Middle frontal gyrus (tissue), 1 donor: ENCODE results near the gene PRKACA.
A peak's percentile ranks its signal among the peaks of the same experiment; 100 is the strongest.
"Not testable (repeated sequence)": the region's sequence is repeated elsewhere in the genome, so short reads cannot be mapped to it uniquely, and the experiment has no call there.

Source experiments
- DNase-seq: peaks from one replicate; pipeline ENCODE4 v3.0.0-alpha.2; 2015; ENCODE audit warnings: low spot score; ENCODE audit errors: extremely low spot score

Gene PRKACA

DNA sequence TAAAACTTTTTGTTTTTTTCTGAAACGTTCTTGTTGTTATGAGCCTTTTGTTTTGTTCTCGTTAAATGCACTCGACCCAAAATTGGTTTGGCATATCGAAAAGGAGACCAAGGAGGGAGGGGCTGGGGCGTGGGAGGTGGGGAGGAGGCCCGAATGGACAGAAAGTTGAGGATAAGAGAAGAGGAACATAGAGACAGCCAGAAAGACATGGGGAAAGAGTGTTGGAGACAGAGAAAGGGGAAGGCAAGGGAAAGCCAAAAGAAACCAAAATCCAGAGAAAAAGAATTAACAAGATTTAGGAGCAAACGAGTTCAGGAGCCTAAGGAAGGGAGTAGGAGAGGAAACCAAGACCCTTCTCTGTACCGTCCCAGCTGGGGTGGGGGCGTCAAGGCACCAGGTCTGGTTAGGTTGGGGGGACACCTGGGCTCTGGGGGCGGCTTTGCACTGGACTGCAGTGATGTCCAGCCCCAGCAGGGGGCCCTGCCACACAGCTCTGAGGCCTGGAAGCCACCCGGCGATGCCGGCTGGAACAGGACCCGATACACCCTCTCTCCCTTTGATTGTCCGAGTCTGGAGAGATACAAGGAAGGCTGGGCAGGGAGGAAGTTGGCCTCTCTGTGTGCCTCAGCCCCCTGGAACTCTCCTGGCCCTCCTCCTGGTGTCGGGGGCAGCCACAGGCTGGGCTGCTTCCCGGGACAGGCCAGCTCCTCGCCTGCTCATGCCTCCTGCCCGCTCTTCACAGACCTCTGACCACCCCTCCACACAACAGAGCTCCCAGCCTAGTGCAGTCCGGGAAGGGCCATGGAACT is 30.4 kb upstream of the PRKACA start:
- peak; percentile 28 for DNase-seq

- peak; percentile 50 for DNase-seq
These were observed 29.2 kb upstream of the PRKACA start for GRCh38 chr19:14146789-14147216.

- DNase-seq, result not testable (repeated sequence)
These were observed 28.6 kb upstream of the PRKACA start for GRCh38 chr19:14146169-14146568.

DNA sequence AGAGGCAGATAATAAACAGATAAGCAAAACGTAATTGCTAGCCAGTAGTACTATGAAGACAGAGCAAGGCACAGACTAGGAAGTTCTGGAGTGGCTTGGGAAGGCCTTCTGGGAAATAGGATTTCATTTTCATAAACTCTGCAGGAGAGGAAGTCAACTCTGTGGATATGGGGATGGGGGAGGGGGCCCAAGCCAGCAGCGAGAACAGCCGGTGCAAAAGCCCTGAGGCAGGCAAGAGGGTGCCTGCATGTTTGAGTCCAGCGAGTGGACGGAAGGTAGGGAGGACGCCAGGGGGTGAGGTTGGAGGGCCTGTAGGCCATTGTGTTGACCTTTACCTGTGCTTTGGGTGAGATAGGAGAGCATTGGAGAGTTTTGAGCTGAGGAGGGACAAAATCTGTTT is 27.8 kb upstream of the PRKACA start:
- no peak for DNase-seq

- no peak for DNase-seq
These were observed 25.0 kb upstream of the PRKACA start for GRCh38 chr19:14142262-14143190.

GRCh38 chr19:14141041-14141440 is 23.5 kb upstream of the PRKACA start:
- DNase-seq, result no peak

DNA sequence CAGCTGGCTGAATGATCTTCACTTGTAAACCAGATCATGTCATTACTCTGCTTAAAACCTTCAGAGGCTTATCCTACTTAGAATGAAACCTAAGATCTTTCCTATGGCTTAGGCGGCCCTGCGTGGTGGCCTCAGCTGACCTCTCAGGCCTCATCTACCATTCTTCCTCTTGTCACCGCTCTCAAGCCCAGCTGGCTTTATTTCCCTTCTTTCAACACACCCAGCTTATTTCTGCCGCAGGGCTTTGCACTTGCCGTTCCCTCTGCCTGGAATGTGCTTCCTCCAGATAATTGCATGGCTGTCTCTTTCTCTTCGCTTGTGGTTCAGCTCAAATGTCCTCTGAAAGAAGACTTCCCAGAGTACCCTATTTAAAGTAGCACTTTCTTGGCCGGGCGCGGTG is 22.4 kb upstream of the PRKACA start:
- DNase-seq, result no peak

GRCh38 chr19:14138576-14139265 is 21.2 kb upstream of the PRKACA start:
- no peak for DNase-seq

GRCh38 chr19:14136509-14137281 is 19.1 kb upstream of the PRKACA start, which contains the start of gene ASF1B:
TSS of gene ASF1B (minus strand) at chr19:14136589. CDS start at chr19:14136456, 133 bp downstream.
- peak; percentile 100 for DNase-seq

DNA sequence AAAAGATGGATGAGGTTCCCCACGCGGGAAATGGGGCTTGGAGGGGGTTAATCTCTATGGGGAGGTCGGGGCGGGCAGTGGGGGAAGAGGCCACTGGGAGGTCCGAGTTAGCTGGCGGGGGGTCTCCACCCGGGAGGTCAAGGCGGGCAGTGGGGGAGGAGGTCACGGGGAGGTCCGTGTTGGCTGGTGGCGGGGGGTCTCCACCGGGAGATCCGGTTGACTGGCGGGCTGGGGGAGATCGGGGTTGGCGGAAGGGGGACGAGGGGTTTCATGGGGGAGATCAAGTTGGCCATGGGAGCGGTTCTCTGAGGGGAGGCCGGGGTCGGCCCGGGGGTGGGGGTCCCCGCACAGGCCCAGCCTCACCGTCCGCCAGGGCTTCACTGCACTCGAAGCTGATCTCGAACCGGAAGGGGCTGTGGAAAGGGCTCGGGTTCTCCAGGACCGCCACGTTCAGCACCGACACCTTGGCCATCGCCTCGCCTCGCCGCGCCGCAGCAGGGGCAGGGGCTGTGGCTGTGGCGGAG is 18.5 kb upstream of the PRKACA start:
- no peak for DNase-seq

- no peak for DNase-seq
These were observed 17.8 kb upstream of the PRKACA start for GRCh38 chr19:14135355-14135754.

- no peak for DNase-seq
These were observed 10.5 kb upstream of the PRKACA start for GRCh38 chr19:14127929-14128509.

GRCh38 chr19:14127176-14127575 is 9.6 kb upstream of the PRKACA start:
- DNase-seq, result no peak

DNA sequence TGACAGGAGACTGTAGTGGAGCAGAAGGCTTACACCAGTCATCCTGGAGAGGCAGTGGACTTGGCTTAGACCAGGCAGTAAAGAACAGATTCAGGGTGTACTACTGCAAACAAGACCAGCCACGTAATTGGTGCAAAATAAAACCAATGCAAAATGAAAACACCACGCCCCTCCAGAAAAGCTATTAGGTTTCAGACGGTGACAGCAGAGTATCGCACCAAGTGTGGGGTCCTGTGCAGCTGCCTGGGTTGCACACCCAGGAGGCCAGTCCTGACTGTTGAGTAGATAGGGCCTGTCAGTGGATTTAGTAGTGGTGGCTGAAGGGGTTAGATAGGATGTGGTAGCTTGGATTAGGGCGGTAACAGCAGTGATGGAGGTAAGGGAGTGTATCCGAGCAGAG is 5.4 kb upstream of the PRKACA start:
- no peak for DNase-seq

- no peak for DNase-seq
These were observed 2.9 kb upstream of the PRKACA start for GRCh38 chr19:14120497-14120780.

DNA sequence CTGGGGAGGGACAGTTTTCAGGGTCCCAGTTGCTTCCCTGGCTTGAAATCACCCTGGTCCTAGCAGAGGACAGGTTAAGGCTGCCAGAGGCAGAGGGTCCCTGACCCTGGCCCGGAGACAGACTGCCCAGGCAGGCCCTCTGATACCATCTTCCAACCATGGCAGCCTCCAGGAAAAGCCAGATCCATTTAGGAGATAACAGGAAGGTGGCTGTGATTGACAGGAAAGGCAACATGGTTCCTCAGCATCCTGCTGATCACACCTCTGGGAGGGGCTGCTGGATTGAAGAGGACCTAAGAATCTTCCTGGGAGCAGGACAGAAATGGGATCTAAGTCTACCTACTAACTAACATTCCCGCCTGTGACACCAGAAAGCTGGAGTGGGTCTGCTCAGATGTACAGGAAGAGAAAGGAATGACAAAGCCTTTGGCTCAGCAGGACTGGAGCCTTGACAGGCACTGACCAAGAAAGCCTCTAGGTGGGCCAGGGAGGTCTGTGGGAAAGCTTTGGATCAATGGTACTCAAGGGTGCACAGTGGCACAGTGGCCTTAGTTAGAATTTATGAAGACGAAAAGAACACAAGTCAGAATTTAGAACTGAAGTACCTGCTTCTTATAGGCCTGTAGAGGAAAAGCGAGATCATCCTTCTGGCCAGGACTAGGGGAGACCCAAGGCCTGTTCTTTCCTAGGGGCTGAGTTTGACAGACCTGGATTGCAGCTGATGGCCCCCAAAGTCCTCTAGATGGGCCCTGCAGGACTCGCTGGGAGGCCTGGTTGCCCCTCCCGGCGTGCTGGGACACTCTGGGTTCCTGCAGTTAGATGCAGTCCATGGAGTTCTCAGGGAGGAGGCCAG is 2.3 kb upstream of the PRKACA start:
- DNase-seq, result no peak

- DNase-seq, result no peak
These were observed 1.6 kb upstream of the PRKACA start for GRCh38 chr19:14119146-14119545.

- DNase-seq, result peak; percentile 47
These were observed 846 bp upstream of the PRKACA start for GRCh38 chr19:14118165-14119051.
